Colon (tissue), 2 donors: ENCODE data around the gene ARSH.

Source experiments
- FAIRE-seq: peaks from 2 replicates; lab custom pipeline; 2012; peaks lifted over from hg19 to GRCh38; lab: Jason Lieb, UNC
- donor health status: control.
- donor health status: control.

ARSH gene

GRCh38 chrX:3037218-3037617, 30.9 kb downstream of the ARSH start:
- FAIRE-seq, result no peak

DNA sequence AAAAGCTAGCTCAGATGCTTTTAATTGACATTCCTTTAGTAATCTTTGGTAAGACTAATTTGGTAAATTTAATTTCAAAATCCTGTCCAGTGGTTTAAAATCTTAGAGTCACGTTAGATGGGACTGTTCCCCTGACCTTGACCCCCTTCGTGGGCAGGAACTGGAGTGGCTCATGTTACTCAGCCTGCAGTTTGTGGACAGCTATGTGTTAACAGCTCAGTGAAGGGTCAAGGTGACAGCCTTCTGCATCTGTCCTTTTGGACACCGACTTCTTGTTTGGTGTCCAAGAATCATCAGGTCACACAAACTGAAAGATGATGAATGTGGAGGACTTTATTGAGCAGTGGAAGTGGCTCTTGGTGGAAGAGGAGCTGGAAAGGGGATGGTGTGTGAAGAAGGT, 37.9 kb downstream of the ARSH start:
- FAIRE-seq, result no peak

GRCh38 chrX:3044671-3045070, 38.3 kb downstream of the ARSH start:
- FAIRE-seq, result no peak

- no peak for FAIRE-seq
Observed at GRCh38 chrX:3046253-3047240, 40.2 kb downstream of the ARSH start.

DNA sequence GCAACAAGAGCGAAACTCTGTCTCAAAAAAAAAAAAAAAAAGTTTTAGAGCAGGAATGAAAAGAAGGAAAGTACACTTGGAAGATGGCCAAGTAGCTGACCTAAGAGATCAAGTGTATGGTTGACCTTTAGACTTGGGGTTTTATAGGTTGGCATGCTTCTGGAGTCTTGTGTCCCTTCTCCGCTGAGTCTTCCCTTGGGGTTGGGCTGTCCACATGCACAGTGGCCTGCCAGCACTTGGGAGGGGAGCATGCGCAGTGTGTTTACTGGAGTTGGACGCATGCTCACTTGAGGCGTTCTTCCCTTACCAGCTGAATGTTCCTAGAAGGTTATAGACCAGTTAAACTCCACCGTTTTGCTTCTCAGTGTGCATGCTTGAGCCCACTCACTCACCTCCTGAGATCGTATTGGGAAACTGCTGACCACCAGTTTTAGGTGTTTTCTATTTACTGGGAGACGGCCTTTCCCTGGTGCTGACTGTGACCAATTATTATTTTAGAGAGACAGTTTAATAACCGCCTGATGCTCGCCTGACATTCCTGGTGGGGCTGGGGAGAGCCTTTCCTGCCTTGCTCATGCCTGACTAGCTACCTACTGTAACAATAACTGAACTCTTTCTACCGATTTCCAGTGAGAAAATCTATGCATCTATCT, 44.3 kb downstream of the ARSH start:
- FAIRE-seq, result peak; percentile 82

GRCh38 chrX:3052860-3053259, 46.5 kb downstream of the ARSH start:
- no peak for FAIRE-seq

GRCh38 chrX:3066555-3066954, 60.2 kb downstream of the ARSH start:
- no peak for FAIRE-seq

GRCh38 chrX:3075959-3076358, 69.6 kb downstream of the ARSH start:
- no peak for FAIRE-seq

DNA sequence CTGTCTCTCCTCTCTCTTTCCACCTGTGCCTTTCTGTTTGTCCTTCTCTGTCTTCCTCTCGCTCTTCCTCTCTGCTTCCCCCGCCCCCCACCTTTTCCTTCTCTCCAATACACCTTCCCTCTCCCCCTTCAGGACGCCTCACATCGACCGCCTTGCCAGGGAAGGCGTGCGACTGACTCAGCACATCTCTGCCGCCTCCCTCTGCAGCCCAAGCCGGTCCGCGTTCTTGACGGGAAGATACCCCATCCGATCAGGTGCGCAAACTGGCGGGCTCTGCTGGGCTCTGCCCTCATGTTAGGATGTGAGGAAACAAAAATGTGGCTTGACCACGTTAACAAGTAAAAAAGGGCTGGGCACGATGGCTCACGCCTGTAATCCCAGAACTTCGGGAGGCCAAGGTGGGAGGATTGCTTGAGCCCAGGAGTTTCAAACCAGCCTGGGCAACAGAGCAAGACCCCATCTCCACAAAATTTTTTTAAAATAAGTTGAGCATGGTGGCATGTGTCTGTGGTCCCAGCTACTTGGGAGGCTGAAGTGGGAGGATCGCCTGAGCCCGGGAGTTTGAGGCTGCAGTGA, 70.2 kb downstream of the ARSH start:
- FAIRE-seq, result no peak
